HEK293 (cell line): ENCODE results near the gene TARBP1.

ENCODE experiments used
- CTCF ChIA-PET: fragments of 350-600 bp; formaldehyde crosslinking; extraction: SDS; loops from one replicate; lab custom pipeline; 2021; ENCODE audit warnings: antibody characterized with exemption; lab: Yijun Ruan, JAX
- POLR2A ChIA-PET: fragments of 300-600 bp; formaldehyde crosslinking; extraction: SDS; loops from one replicate; lab custom pipeline; 2020; ENCODE audit warnings: antibody characterized with exemption, inconsistent platforms; lab: Yijun Ruan, JAX
- H3K27ac ChIP-seq: fragments of 200-500 bp; sonication (Bioruptor generic); 2 replicates; pipeline ENCODE4 v1.5.1; 2014; ENCODE audit warnings: low read depth, low read length, control low read depth, inconsistent platforms; ENCODE audit errors: extremely low read depth
- H3K36me3 ChIP-seq, 2 experiments: fragments of 200-500 bp in 1 of 2; sonication (Bioruptor generic) in 1 of 2; 1 replicate in 1 of 2; 2 replicates in 1 of 2; pipeline ENCODE4 v1.5.1; 2014 to 2017; ENCODE audit warnings: inconsistent platforms in 2 of 2, low read length in 2 of 2; ENCODE audit not compliant: control insufficient read depth in 2 of 2, insufficient read depth in 1 of 2
- H3K4me1 ChIP-seq: fragments of 200-500 bp; sonication (Bioruptor generic); 2 replicates; pipeline ENCODE4 v1.5.1; 2014; ENCODE audit warnings: mild to moderate bottlenecking, low read length, inconsistent platforms; ENCODE audit not compliant: control insufficient read depth, insufficient read depth
- H3K4me3 ChIP-seq: 2 replicates; pipeline ENCODE4 v1.5.1; 2011; ENCODE audit warnings: low read depth, mild to moderate bottlenecking, control low read depth, low read length, moderate library complexity
- H3K9me3 ChIP-seq: fragments of 200-500 bp; sonication (Bioruptor generic); 2 replicates; pipeline ENCODE4 v1.5.1; 2014; ENCODE audit warnings: low read depth, low read length, inconsistent platforms; ENCODE audit not compliant: control insufficient read depth, insufficient read depth
- EGR2 ChIP-seq: fragments of 450-650 bp; formaldehyde crosslinking; IDR thresholded peaks from 2 replicates; pipeline ENCODE4 v1.5.1; 2016; ENCODE audit warnings: low read depth, missing biosample characterization, missing genetic modification characterization
- KLF1 ChIP-seq: fragments of 450-650 bp; formaldehyde crosslinking; IDR thresholded peaks from 2 replicates; pipeline ENCODE4 v1.5.1; 2016; ENCODE audit warnings: missing biosample characterization, missing genetic modification characterization
- KLF10 ChIP-seq: fragments of 450-650 bp; IDR thresholded peaks from 2 replicates; pipeline ENCODE4 v1.5.1; 2018; ENCODE audit warnings: missing biosample characterization, mild to moderate bottlenecking, missing genetic modification characterization
- KLF16 ChIP-seq: fragments of 450-650 bp; formaldehyde crosslinking; IDR thresholded peaks from 2 replicates; pipeline ENCODE4 v1.5.1; 2017; ENCODE audit warnings: missing biosample characterization, missing genetic modification characterization
- KLF8 ChIP-seq: fragments of 450-650 bp; formaldehyde crosslinking; IDR thresholded peaks from 2 replicates; pipeline ENCODE4 v1.5.1; 2016; ENCODE audit warnings: missing biosample characterization, missing genetic modification characterization
- MZF1 ChIP-seq: fragments of 450-650 bp; formaldehyde crosslinking; IDR thresholded peaks from 2 replicates; pipeline ENCODE4 v1.5.1; 2017; ENCODE audit warnings: missing biosample characterization, missing genetic modification characterization, borderline replicate concordance
- SP3 ChIP-seq: fragments of 450-650 bp; formaldehyde crosslinking; IDR thresholded peaks from 2 replicates; pipeline ENCODE4 v1.5.1; 2016; ENCODE audit warnings: missing biosample characterization, missing genetic modification characterization
- YY1 ChIP-seq: fragments of 450-650 bp; formaldehyde crosslinking; IDR thresholded peaks from 2 replicates; pipeline ENCODE4 v1.5.1; 2018; ENCODE audit warnings: missing biosample characterization, missing genetic modification characterization
- ZBTB7A ChIP-seq: fragments of 450-650 bp; formaldehyde crosslinking; IDR thresholded peaks from 2 replicates; pipeline ENCODE4 v1.5.1; 2016; ENCODE audit warnings: low read depth, missing biosample characterization, missing genetic modification characterization
- ZNF10 ChIP-seq: fragments of 450-650 bp; formaldehyde crosslinking; IDR thresholded peaks from 2 replicates; pipeline ENCODE4 v1.5.1; 2017; ENCODE audit warnings: missing biosample characterization, missing genetic modification characterization
- ZNF155 ChIP-seq: fragments of 450-650 bp; formaldehyde crosslinking; IDR thresholded peaks from 2 replicates; pipeline ENCODE4 v1.5.1; 2016; ENCODE audit warnings: missing biosample characterization, missing genetic modification characterization
- ZNF23 ChIP-seq: fragments of 450-650 bp; formaldehyde crosslinking; IDR thresholded peaks from 2 replicates; pipeline ENCODE4 v1.5.1; 2016; ENCODE audit warnings: missing biosample characterization, missing genetic modification characterization, borderline replicate concordance
- ZNF335 ChIP-seq: fragments of 450-650 bp; formaldehyde crosslinking; conservative IDR thresholded peaks from 2 replicates; pipeline ENCODE4 v1.5.1; 2016; ENCODE audit warnings: missing biosample characterization, missing genetic modification characterization
- ZNF394 ChIP-seq: fragments of 450-650 bp; formaldehyde crosslinking; IDR thresholded peaks from 2 replicates; pipeline ENCODE4 v1.5.1; 2016; ENCODE audit warnings: missing biosample characterization, missing genetic modification characterization, mild to moderate bottlenecking, moderate library complexity, borderline replicate concordance
- ZNF521 ChIP-seq: fragments of 450-650 bp; formaldehyde crosslinking; IDR thresholded peaks from 2 replicates; pipeline ENCODE4 v1.5.1; 2017; ENCODE audit warnings: missing biosample characterization, mild to moderate bottlenecking, missing genetic modification characterization
- ZNF629 ChIP-seq: fragments of 450-650 bp; formaldehyde crosslinking; IDR thresholded peaks from 2 replicates; pipeline ENCODE4 v1.5.1; 2017; ENCODE audit warnings: missing biosample characterization, missing genetic modification characterization
- ZNF654 ChIP-seq: fragments of 450-650 bp; formaldehyde crosslinking; IDR thresholded peaks from 2 replicates; pipeline ENCODE4 v1.5.1; 2016; ENCODE audit warnings: low read depth, missing biosample characterization, missing genetic modification characterization
- ZNF670 ChIP-seq: fragments of 450-650 bp; formaldehyde crosslinking; IDR thresholded peaks from 2 replicates; pipeline ENCODE4 v1.5.1; 2016; ENCODE audit warnings: missing biosample characterization, missing genetic modification characterization, low read depth
- ZSCAN23 ChIP-seq: fragments of 450-650 bp; formaldehyde crosslinking; IDR thresholded peaks from 2 replicates; pipeline ENCODE4 v1.5.1; 2016; ENCODE audit warnings: missing biosample characterization, missing genetic modification characterization
- TF ChIP-seq, protein P1 (sequence below): fragments of 450-650 bp; formaldehyde crosslinking; IDR thresholded peaks from 2 replicates; pipeline ENCODE4 v1.5.1; 2017; ENCODE audit warnings: missing biosample characterization, mild to moderate bottlenecking, missing genetic modification characterization, moderate library complexity
- TF ChIP-seq, protein P2 (sequence below): fragments of 450-650 bp; formaldehyde crosslinking; IDR thresholded peaks from 2 replicates; pipeline ENCODE4 v1.5.1; 2016; ENCODE audit warnings: missing biosample characterization, missing genetic modification characterization, borderline replicate concordance
- TF ChIP-seq, protein P3 (sequence below): fragments of 450-650 bp; formaldehyde crosslinking; IDR thresholded peaks from 2 replicates; pipeline ENCODE4 v1.5.1; 2017; ENCODE audit warnings: missing biosample characterization, missing genetic modification characterization
- TF ChIP-seq, protein P4 (sequence below): fragments of 450-650 bp; formaldehyde crosslinking; IDR thresholded peaks from 2 replicates; pipeline ENCODE4 v1.5.1; 2016; ENCODE audit warnings: missing biosample characterization, missing genetic modification characterization
- TF ChIP-seq, protein P5 (sequence below): fragments of 450-650 bp; formaldehyde crosslinking; IDR thresholded peaks from 2 replicates; pipeline ENCODE4 v1.5.1; 2016; ENCODE audit warnings: missing biosample characterization, missing genetic modification characterization
- TF ChIP-seq, protein P6 (sequence below): fragments of 450-650 bp; formaldehyde crosslinking; IDR thresholded peaks from 2 replicates; pipeline ENCODE4 v1.5.1; 2016; ENCODE audit warnings: missing biosample characterization, missing genetic modification characterization

Gene TARBP1

DNA sequence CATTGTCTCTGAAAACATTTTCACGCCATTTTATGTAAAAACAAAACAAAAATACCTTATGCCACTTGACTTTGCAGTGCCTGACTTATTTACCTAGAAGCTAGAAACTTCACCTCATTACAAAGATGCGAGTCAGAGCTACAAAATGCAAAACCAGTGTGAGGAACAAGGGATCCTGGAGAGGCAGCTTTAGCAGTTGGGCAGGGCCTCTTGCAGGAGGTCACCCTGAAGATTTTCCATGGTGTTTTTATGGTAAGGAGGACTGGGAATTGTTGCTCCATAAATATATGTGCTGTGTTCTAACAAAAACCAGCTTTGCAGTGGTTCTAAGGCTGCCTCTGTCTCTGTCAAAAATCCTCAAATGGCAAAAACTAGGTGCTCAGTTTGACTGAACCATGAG is 36.4 kb upstream of the TARBP1 start (continued):
- TF ChIP-seq MZF1 (tag by site-specific recombination) (no peak), ZNF335 (peak; percentile 20; the same call in 1 of the 2 replicates), ZNF23 (no peak), ZNF394 (tag by site-specific recombination) (no peak), KLF8 (tag by site-specific recombination) (no peak), ZNF670 (tag by site-specific recombination) (no peak), YY1 (tag by site-specific recombination) (no peak), EGR2 (tag by site-specific recombination) (no peak), ZBTB7A (tag by site-specific recombination) (no peak), ZNF629 (no peak), SP3 (tag by site-specific recombination) (peak; percentile 23; the same call in 1 of the 2 replicates), ZNF654 (no peak), KLF10 (no peak), KLF16 (tag by site-specific recombination) (no peak), ZNF10 (tag by site-specific recombination) (peak; percentile 44; the same call in 1 of the 2 replicates)
- TF ChIP-seq, protein P1, sequence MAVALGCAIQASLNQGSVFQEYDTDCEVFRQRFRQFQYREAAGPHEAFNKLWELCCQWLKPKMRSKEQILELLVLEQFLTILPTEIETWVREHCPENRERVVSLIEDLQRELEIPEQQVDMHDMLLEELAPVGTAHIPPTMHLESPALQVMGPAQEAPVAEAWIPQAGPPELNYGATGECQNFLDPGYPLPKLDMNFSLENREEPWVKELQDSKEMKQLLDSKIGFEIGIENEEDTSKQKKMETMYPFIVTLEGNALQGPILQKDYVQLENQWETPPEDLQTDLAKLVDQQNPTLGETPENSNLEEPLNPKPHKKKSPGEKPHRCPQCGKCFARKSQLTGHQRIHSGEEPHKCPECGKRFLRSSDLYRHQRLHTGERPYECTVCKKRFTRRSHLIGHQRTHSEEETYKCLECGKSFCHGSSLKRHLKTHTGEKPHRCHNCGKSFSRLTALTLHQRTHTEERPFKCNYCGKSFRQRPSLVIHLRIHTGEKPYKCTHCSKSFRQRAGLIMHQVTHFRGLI (tag by site-specific recombination) = peak; percentile 43; the same call in 1 of the 2 replicates
- TF ChIP-seq, protein P2, sequence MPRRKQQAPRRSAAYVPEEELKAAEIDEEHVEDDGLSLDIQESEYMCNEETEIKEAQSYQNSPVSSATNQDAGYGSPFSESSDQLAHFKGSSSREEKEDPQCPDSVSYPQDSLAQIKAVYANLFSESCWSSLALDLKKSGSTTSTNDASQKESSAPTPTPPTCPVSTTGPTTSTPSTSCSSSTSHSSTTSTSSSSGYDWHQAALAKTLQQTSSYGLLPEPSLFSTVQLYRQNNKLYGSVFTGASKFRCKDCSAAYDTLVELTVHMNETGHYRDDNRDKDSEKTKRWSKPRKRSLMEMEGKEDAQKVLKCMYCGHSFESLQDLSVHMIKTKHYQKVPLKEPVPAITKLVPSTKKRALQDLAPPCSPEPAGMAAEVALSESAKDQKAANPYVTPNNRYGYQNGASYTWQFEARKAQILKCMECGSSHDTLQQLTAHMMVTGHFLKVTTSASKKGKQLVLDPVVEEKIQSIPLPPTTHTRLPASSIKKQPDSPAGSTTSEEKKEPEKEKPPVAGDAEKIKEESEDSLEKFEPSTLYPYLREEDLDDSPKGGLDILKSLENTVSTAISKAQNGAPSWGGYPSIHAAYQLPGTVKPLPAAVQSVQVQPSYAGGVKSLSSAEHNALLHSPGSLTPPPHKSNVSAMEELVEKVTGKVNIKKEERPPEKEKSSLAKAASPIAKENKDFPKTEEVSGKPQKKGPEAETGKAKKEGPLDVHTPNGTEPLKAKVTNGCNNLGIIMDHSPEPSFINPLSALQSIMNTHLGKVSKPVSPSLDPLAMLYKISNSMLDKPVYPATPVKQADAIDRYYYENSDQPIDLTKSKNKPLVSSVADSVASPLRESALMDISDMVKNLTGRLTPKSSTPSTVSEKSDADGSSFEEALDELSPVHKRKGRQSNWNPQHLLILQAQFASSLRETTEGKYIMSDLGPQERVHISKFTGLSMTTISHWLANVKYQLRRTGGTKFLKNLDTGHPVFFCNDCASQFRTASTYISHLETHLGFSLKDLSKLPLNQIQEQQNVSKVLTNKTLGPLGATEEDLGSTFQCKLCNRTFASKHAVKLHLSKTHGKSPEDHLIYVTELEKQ (tag by site-specific recombination) = no peak
- TF ChIP-seq, protein P3, sequence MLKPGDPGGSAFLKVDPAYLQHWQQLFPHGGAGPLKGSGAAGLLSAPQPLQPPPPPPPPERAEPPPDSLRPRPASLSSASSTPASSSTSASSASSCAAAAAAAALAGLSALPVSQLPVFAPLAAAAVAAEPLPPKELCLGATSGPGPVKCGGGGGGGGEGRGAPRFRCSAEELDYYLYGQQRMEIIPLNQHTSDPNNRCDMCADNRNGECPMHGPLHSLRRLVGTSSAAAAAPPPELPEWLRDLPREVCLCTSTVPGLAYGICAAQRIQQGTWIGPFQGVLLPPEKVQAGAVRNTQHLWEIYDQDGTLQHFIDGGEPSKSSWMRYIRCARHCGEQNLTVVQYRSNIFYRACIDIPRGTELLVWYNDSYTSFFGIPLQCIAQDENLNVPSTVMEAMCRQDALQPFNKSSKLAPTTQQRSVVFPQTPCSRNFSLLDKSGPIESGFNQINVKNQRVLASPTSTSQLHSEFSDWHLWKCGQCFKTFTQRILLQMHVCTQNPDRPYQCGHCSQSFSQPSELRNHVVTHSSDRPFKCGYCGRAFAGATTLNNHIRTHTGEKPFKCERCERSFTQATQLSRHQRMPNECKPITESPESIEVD (tag by site-specific recombination) = peak; percentile 39; the same call in 1 of the 2 replicates
- TF ChIP-seq, protein P4, sequence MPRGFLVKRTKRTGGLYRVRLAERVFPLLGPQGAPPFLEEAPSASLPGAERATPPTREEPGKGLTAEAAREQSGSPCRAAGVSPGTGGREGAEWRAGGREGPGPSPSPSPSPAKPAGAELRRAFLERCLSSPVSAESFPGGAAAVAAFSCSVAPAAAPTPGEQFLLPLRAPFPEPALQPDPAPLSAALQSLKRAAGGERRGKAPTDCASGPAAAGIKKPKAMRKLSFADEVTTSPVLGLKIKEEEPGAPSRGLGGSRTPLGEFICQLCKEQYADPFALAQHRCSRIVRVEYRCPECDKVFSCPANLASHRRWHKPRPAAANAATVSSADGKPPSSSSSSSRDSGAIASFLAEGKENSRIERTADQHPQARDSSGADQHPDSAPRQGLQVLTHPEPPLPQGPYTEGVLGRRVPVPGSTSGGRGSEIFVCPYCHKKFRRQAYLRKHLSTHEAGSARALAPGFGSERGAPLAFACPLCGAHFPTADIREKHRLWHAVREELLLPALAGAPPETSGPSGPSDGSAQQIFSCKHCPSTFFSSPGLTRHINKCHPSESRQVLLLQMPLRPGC (tag by site-specific recombination) = no peak

DNA sequence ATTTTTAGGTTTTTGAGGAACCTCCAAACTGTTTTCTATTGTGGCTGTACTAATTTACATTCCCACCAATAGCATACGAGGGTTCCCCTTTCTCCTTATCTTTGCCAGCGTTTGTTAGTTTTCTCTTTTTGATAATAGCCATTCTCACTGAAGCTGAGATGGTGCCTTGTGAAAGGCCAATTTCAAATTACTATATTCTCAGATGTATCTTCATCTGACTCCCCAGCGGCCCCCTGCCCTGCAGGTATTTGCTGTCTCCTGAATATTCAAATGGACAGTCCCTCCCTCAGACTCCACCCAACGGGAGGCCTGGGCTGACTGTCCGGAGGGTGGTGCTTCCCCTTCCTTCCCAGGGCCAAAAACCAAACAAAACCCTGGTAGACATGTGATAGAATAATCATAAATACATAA is 33.5 kb upstream of the TARBP1 start:
- CTCF ChIA-PET = interaction anchor here (0.7 kb wide), 1 partner anchor 36 kb away, joined by 3 read pairs; no protein-coding TSS in a partner anchor
- TF ChIP-seq, protein P5, sequence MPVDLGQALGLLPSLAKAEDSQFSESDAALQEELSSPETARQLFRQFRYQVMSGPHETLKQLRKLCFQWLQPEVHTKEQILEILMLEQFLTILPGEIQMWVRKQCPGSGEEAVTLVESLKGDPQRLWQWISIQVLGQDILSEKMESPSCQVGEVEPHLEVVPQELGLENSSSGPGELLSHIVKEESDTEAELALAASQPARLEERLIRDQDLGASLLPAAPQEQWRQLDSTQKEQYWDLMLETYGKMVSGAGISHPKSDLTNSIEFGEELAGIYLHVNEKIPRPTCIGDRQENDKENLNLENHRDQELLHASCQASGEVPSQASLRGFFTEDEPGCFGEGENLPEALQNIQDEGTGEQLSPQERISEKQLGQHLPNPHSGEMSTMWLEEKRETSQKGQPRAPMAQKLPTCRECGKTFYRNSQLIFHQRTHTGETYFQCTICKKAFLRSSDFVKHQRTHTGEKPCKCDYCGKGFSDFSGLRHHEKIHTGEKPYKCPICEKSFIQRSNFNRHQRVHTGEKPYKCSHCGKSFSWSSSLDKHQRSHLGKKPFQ (tag by site-specific recombination) = no peak
- no peak for TF ChIP-seq ZSCAN23 (tag by site-specific recombination)
- no peak for TF ChIP-seq ZNF521 (tag by site-specific recombination)
- no peak for TF ChIP-seq YY1 (tag by site-specific recombination)
- TF ChIP-seq ZNF155 (tag by site-specific recombination) = no peak
- TF ChIP-seq KLF1 (tag by site-specific recombination) = no peak
- TF ChIP-seq, protein P6, sequence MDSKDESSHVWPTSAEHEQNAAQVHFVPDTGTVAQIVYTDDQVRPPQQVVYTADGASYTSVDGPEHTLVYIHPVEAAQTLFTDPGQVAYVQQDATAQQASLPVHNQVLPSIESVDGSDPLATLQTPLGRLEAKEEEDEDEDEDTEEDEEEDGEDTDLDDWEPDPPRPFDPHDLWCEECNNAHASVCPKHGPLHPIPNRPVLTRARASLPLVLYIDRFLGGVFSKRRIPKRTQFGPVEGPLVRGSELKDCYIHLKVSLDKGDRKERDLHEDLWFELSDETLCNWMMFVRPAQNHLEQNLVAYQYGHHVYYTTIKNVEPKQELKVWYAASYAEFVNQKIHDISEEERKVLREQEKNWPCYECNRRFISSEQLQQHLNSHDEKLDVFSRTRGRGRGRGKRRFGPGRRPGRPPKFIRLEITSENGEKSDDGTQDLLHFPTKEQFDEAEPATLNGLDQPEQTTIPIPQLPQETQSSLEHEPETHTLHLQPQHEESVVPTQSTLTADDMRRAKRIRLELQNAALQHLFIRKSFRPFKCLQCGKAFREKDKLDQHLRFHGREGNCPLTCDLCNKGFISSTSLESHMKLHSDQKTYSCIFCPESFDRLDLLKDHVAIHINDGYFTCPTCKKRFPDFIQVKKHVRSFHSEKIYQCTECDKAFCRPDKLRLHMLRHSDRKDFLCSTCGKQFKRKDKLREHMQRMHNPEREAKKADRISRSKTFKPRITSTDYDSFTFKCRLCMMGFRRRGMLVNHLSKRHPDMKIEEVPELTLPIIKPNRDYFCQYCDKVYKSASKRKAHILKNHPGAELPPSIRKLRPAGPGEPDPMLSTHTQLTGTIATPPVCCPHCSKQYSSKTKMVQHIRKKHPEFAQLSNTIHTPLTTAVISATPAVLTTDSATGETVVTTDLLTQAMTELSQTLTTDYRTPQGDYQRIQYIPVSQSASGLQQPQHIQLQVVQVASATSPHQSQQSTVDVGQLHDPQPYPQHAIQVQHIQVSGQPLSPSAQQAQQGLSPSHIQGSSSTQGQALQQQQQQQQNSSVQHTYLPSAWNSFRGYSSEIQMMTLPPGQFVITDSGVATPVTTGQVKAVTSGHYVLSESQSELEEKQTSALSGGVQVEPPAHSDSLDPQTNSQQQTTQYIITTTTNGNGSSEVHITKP (tag by site-specific recombination) = peak; percentile 49

More for the DNA sequence above, 33.5 kb upstream of the TARBP1 start:
- Histone ChIP-seq H3K27ac (no peak overlapping the region), H3K36me3 (no peaks in the 10 kb centered on the region), H3K4me3 (no peak overlapping the region), H3K4me1 (peaks cover 11% of the 10 kb centered on the region; the same call in 1 of the 2 replicates), H3K9me3 (no peaks in the 10 kb centered on the region)
- POLR2A ChIA-PET = no interaction called here
